ENCODE data around the gene KRT26. TPM values are rescaled to one million over a fixed set of nuclear protein-coding genes. Genes with fewer than 3 reads are reported as not detected.

KRT26 gene
- total and polyA plus RNA-seq, 2 donors from 2014 or later = not detected

DNA sequence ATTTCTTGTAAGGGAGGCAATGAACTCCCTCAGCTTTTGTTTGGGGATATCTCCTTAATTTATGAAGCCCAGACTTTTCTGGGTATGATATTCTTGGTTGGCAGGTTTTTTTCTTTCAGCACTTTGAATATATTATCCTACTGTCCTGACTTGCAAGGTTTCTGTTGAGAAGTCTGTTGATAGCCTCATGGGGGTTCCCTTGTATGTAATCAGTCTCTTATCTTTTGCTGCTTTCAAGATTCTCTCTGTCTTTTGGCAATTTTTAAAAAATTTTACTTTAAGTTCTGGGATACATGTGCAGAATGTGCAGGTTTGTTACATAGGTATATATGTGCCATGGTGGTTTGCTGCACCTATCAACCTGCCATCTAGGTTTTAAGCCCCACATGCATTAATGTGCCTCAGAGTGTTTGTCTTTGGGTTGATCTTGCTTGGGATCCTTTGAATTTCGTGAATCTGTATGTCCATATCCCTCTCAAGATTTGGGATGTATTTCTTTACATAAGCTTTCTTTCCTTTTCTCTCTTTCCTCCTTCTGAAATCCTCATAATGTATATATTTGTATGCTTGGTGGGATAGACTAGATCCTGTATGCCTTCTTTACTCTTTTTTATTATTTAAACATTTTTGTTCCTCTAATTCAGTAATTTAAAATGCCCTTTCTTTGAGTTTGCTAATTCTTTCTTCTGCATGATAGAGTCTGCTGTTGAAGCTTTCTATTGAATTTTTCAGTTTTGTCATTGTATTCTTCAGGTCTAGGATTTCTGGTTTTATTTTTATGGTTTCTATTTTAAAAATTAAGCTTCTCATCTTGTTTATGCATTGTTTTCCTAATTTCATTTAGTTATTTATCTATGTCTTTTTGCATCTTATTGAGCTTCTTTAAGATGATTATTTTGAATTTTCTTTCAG lies 11.6 kb downstream of the KRT26 start:
- DNase-seq (no peak), FAIRE-seq (no peak)
- Histone ChIP-seq H3K4me1 (ENCODE audit: control insufficient read depth in 2 of 3, insufficient read depth in 2 of 3, low read depth in 1 of 3, low read length in 3 of 3) (no peaks in the 10 kb centered on the region), H3K27me3 (ENCODE audit: control insufficient read depth, insufficient read depth, low read length) (no peaks in the 10 kb centered on the region), H3K27ac (ENCODE audit: low read depth in 2 of 2, low read length in 2 of 2) (no peak overlapping the region), H3K9ac (ENCODE audit: low read length in 3 of 3) (no peak overlapping the region), H3K9me3 (ENCODE audit: control insufficient read depth in 2 of 3, insufficient read depth in 1 of 3, low read length in 3 of 3) (peaks cover 2 to 24% (median 2%) of the 10 kb centered on the region in 3 donors), H3K4me3 (ENCODE audit: low read length in 3 of 3) (no peak overlapping the region), H3K36me3 (ENCODE audit: control insufficient read depth in 2 of 3, insufficient read depth in 3 of 3, low read length in 3 of 3) (no peaks in the 10 kb centered on the region)
- intact Hi-C loops (cut with DNase I) = no loop called here
- TF ChIP-seq, protein P1, sequence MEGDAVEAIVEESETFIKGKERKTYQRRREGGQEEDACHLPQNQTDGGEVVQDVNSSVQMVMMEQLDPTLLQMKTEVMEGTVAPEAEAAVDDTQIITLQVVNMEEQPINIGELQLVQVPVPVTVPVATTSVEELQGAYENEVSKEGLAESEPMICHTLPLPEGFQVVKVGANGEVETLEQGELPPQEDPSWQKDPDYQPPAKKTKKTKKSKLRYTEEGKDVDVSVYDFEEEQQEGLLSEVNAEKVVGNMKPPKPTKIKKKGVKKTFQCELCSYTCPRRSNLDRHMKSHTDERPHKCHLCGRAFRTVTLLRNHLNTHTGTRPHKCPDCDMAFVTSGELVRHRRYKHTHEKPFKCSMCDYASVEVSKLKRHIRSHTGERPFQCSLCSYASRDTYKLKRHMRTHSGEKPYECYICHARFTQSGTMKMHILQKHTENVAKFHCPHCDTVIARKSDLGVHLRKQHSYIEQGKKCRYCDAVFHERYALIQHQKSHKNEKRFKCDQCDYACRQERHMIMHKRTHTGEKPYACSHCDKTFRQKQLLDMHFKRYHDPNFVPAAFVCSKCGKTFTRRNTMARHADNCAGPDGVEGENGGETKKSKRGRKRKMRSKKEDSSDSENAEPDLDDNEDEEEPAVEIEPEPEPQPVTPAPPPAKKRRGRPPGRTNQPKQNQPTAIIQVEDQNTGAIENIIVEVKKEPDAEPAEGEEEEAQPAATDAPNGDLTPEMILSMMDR (IDR thresholded peaks at IDR 0.05; ENCODE audit: borderline replicate concordance, extremely low read depth, insufficient read depth) = no peak

DNA sequence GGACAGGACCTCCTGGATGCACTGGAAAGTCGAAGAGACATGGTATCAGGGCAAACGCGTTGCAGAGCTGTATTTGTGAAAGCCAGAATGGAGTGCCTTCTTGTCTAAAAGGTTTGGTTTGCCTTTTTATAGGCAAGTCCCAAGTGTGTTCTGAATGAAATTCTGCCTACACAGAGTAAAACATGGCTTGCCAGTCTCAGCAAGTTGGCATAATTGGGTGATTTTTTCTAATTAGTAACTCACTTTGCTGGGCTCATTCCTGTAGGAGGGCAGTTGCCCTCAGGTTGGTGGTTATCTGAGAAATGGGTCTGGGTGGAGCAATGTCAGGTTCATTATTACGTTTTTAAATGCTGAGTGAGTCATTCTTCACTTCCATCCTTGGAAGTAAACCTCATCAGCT lies 16.8 kb downstream of the KRT26 start, which contains the start of gene KRT25:
Gene KRT25 (minus strand): TSS at position 101 of the 400 bp plus-strand sequence. CDS start 60 bp downstream, at position 41.
- DNase-seq (no peak), FAIRE-seq (no peak)
- no peaks in the 10 kb centered on the region for H3K4me1 ChIP-seq (ENCODE audit: control insufficient read depth in 2 of 3, insufficient read depth in 2 of 3, low read depth in 1 of 3, low read length in 3 of 3)
- H3K27me3 ChIP-seq (ENCODE audit: control insufficient read depth, insufficient read depth, low read length) = no peaks in the 10 kb centered on the region
- H3K9me3 ChIP-seq (ENCODE audit: control insufficient read depth in 2 of 3, insufficient read depth in 1 of 3, low read length in 3 of 3) = peaks cover 0 to 5% (median 2%) of the 10 kb centered on the region in 3 donors
- intact Hi-C loops (cut with DNase I) = no loop called here
- H3K4me3 ChIP-seq (ENCODE audit: low read length in 3 of 3) = no peak within 1 kb of the TSS
- H3K9ac ChIP-seq (ENCODE audit: low read length in 3 of 3) = no peak within 1 kb of the TSS
- TF ChIP-seq, protein P1 (IDR thresholded peaks at IDR 0.05; ENCODE audit: borderline replicate concordance, extremely low read depth, insufficient read depth) = no peak
- H3K36me3 ChIP-seq (ENCODE audit: control insufficient read depth in 2 of 3, insufficient read depth in 3 of 3, low read length in 3 of 3) = no peaks in the 10 kb centered on the region
- H3K27ac ChIP-seq (ENCODE audit: low read depth in 2 of 2, low read length in 2 of 2) = no peak within 1 kb of the TSS

- Histone ChIP-seq H3K4me1 (ENCODE audit: control insufficient read depth in 2 of 3, insufficient read depth in 2 of 3, low read depth in 1 of 3, low read length in 3 of 3) (no peaks in the 10 kb centered on the region), H3K9ac (ENCODE audit: low read length in 3 of 3) (no peak overlapping the region), H3K27me3 (ENCODE audit: control insufficient read depth, insufficient read depth, low read length) (no peaks in the 10 kb centered on the region), H3K36me3 (ENCODE audit: control insufficient read depth in 2 of 3, insufficient read depth in 3 of 3, low read length in 3 of 3) (no peaks in the 10 kb centered on the region), H3K27ac (ENCODE audit: low read depth in 2 of 2, low read length in 2 of 2) (no peak overlapping the region), H3K9me3 (ENCODE audit: control insufficient read depth in 2 of 3, insufficient read depth in 1 of 3, low read length in 3 of 3) (no peaks in the 10 kb centered on the region), H3K4me3 (ENCODE audit: low read length in 3 of 3) (no peak overlapping the region)
- DNase-seq (no peak), FAIRE-seq (no peak)
- intact Hi-C loops (cut with DNase I) = no loop called here
- TF ChIP-seq, protein P1 (IDR thresholded peaks at IDR 0.05; ENCODE audit: borderline replicate concordance, extremely low read depth, insufficient read depth) = no peak
Measured at GRCh38 chr17:40753804-40754203, 18.2 kb downstream of the KRT26 start.

All from kidney (tissue), 14 donors.